ENCODE measurements around the gene FLNA.

Gene FLNA

DNA sequence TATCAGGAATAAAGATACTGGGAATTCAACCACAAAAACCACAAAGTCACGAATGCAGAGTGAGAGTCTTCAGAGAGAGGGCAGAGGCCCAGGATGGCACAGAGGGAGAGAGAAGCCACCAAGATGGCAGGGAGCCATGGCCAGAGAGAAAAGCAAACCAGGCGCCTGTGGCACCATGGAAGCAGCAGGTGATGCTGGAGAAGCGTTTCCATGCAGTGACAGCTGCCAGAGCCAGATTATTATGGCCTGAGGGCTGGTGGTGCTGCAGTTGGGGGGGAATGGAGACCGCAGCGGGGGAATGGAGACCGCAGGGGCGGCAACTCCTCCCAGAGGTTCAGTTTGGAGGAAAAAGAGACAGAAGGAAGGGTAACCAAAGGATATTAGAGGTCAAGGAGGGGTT, 42.7 kb upstream of the FLNA start:
- Histone ChIP-seq H3K9ac (ENCODE audit: low read length) (no peak overlapping the region), H3K27me3 (ENCODE audit: insufficient read depth, low read length, poor library complexity) (no peaks in the 10 kb centered on the region), H3K23ac (ENCODE audit: low read length) (no peak overlapping the region), H2BK5ac (ENCODE audit: low read length) (no peak overlapping the region), H3K79me1 (ENCODE audit: low read length) (no peaks in the 10 kb centered on the region), H3K36me3 (ENCODE audit: control insufficient read depth, insufficient read depth, low read length) (no peaks in the 10 kb centered on the region), H4K5ac (ENCODE audit: low read length) (no peak overlapping the region), H4K8ac (ENCODE audit: low read depth, low read length) (no peak overlapping the region), H3K4ac (ENCODE audit: low read depth, low read length) (no peak overlapping the region), H3K56ac (ENCODE audit: low read length) (no peak overlapping the region), H3K4me3 (ENCODE audit: low read length) (no peak overlapping the region), H2BK15ac (replicated peaks; ENCODE audit: low read depth) (no peak overlapping the region), H2BK120ac (ENCODE audit: low read depth, low read length) (no peak overlapping the region), H3K79me2 (ENCODE audit: control insufficient read depth, insufficient read depth, low read length) (no peaks in the 10 kb centered on the region), H2AK5ac (ENCODE audit: low read length) (no peak overlapping the region), H3K27ac (ENCODE audit: low read depth, low read length) (no peak overlapping the region), H3K4me1 (ENCODE audit: control insufficient read depth, low read depth, low read length) (no peaks in the 10 kb centered on the region), H3K4me2 (ENCODE audit: low read length) (no peak overlapping the region), H3K18ac (ENCODE audit: low read length) (no peak overlapping the region)
- DNase-seq, result no peak
- no CpG with 5 or more reads among the region's 7 CpGs for WGBS (ENCODE audit: extremely low coverage, insufficient coverage, low lambda C conversion rate)

DNA sequence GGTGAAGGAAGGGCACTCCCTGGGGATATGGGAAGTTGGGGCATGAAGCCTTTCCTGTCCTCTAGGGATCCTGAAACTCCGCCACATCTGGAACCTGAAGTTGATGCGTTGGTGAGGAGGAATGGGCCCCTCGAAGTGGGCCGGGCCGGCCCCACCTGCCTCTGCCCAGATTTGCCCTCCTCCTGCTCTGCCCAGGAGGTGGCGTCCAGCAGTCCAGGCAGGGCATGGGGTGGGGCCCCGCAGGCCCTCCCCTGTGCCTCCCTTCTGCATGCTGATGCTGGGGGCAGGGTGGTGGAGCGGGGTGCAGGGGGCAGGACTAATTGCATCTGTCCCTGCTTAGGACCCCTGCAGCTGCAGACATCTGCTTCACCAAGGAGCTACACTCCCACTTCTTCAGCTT, 38.7 kb upstream of the FLNA start:
- Histone ChIP-seq H4K8ac (ENCODE audit: low read depth, low read length) (no peak overlapping the region), H2AK5ac (ENCODE audit: low read length) (no peak overlapping the region), H4K5ac (ENCODE audit: low read length) (no peak overlapping the region), H3K23ac (ENCODE audit: low read length) (no peak overlapping the region), H3K4me1 (ENCODE audit: control insufficient read depth, low read depth, low read length) (no peaks in the 10 kb centered on the region), H2BK15ac (replicated peaks; ENCODE audit: low read depth) (no peak overlapping the region), H2BK5ac (ENCODE audit: low read length) (no peak overlapping the region), H2BK120ac (ENCODE audit: low read depth, low read length) (no peak overlapping the region), H3K27me3 (ENCODE audit: insufficient read depth, low read length, poor library complexity) (no peaks in the 10 kb centered on the region), H3K18ac (ENCODE audit: low read length) (no peak overlapping the region), H3K56ac (ENCODE audit: low read length) (no peak overlapping the region), H3K36me3 (ENCODE audit: control insufficient read depth, insufficient read depth, low read length) (no peaks in the 10 kb centered on the region), H3K4me2 (ENCODE audit: low read length) (no peak overlapping the region), H3K9ac (ENCODE audit: low read length) (no peak overlapping the region), H3K79me2 (ENCODE audit: control insufficient read depth, insufficient read depth, low read length) (no peaks in the 10 kb centered on the region), H3K79me1 (ENCODE audit: low read length) (no peaks in the 10 kb centered on the region), H3K4ac (ENCODE audit: low read depth, low read length) (no peak overlapping the region), H3K27ac (ENCODE audit: low read depth, low read length) (no peak overlapping the region), H3K4me3 (ENCODE audit: low read length) (no peak overlapping the region)
- DNase-seq, result no peak
- no CpG with 5 or more reads among the region's 8 CpGs for WGBS (ENCODE audit: extremely low coverage, insufficient coverage, low lambda C conversion rate)

DNA sequence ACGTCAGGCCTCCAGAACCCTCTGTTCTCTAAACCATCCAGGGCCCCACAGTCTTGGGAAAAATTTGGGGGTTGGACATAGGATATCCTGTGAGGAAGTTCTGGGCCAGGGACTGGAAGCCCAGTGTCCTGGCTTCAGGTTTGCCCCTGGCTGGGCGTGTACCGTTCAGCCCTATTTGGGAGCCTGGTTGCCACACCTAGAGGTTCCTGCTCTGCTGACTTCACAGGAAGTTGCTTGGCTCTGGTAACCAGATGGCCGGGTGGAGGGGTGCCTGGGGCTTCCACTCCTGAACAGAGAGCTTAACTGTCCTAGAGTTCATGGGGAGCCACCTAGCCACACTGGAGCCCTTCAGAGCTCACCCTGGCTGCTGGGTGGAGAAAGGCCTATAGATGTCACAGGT, 38.0 kb upstream of the FLNA start:
- peak overlapping the region; percentile 82 for H3K9ac ChIP-seq (ENCODE audit: low read length)
- H3K4ac ChIP-seq (ENCODE audit: low read depth, low read length), result no peak overlapping the region
- no peak overlapping the region for H3K27ac ChIP-seq (ENCODE audit: low read depth, low read length)
- no peak overlapping the region for H4K5ac ChIP-seq (ENCODE audit: low read length)
- no peaks in the 10 kb centered on the region for H3K79me2 ChIP-seq (ENCODE audit: control insufficient read depth, insufficient read depth, low read length)
- no peak overlapping the region for H4K8ac ChIP-seq (ENCODE audit: low read depth, low read length)
- no peak overlapping the region for H3K56ac ChIP-seq (ENCODE audit: low read length)
- no CpG with 5 or more reads among the region's 4 CpGs for WGBS (ENCODE audit: extremely low coverage, insufficient coverage, low lambda C conversion rate)
- H3K4me3 ChIP-seq (ENCODE audit: low read length), result no peak overlapping the region
- H3K23ac ChIP-seq (ENCODE audit: low read length), result no peak overlapping the region
- H2AK5ac ChIP-seq (ENCODE audit: low read length), result no peak overlapping the region
- no peaks in the 10 kb centered on the region for H3K79me1 ChIP-seq (ENCODE audit: low read length)
- H2BK15ac ChIP-seq (replicated peaks; ENCODE audit: low read depth), result no peak overlapping the region
- no peaks in the 10 kb centered on the region for H3K27me3 ChIP-seq (ENCODE audit: insufficient read depth, low read length, poor library complexity)
- H3K18ac ChIP-seq (ENCODE audit: low read length), result no peak overlapping the region
- DNase-seq, result no peak
- H2BK120ac ChIP-seq (ENCODE audit: low read depth, low read length), result no peak overlapping the region
- H3K36me3 ChIP-seq (ENCODE audit: control insufficient read depth, insufficient read depth, low read length), result no peaks in the 10 kb centered on the region
- no peak overlapping the region for H2BK5ac ChIP-seq (ENCODE audit: low read length)
- H3K4me1 ChIP-seq (ENCODE audit: control insufficient read depth, low read depth, low read length), result no peaks in the 10 kb centered on the region
- no peak overlapping the region for H3K4me2 ChIP-seq (ENCODE audit: low read length)

DNA sequence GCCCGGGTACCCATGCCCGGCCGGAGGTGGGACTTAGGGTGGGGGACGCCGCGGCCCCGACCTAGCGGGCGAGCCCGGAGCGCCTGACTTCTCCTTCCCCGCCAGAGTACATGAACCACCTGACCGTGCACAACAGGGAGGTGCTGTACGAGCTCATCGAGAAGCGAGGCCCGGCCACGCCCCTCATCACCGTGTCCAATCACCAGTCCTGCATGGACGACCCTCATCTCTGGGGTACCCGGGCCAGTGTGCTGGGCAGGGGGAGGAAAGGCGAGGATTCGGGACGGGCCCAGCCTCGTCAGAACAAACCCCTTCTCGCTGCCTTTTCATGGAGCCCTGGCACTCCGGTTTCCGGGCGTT, 37.5 kb upstream of the FLNA start:
- no CpG with 5 or more reads among the region's 29 CpGs for WGBS (ENCODE audit: extremely low coverage, insufficient coverage, low lambda C conversion rate)
- peak; percentile 67 for DNase-seq
- Histone ChIP-seq H4K5ac (ENCODE audit: low read length) (no peak overlapping the region), H3K9ac (ENCODE audit: low read length) (peak overlapping the region; percentile 82), H3K79me1 (ENCODE audit: low read length) (no peaks in the 10 kb centered on the region), H3K4me2 (ENCODE audit: low read length) (peak overlapping the region; percentile 20), H2BK120ac (ENCODE audit: low read depth, low read length) (no peak overlapping the region), H4K8ac (ENCODE audit: low read depth, low read length) (no peak overlapping the region), H3K23ac (ENCODE audit: low read length) (no peak overlapping the region), H3K4me1 (ENCODE audit: control insufficient read depth, low read depth, low read length) (no peaks in the 10 kb centered on the region), H3K27me3 (ENCODE audit: insufficient read depth, low read length, poor library complexity) (no peaks in the 10 kb centered on the region), H2BK5ac (ENCODE audit: low read length) (no peak overlapping the region), H3K18ac (ENCODE audit: low read length) (no peak overlapping the region), H3K4me3 (ENCODE audit: low read length) (peak overlapping the region; percentile 65), H3K27ac (ENCODE audit: low read depth, low read length) (peak overlapping the region; percentile 68), H3K4ac (ENCODE audit: low read depth, low read length) (peak overlapping the region; percentile 75), H2BK15ac (replicated peaks; ENCODE audit: low read depth) (no peak overlapping the region), H3K56ac (ENCODE audit: low read length) (peak overlapping the region; percentile 93), H2AK5ac (ENCODE audit: low read length) (no peak overlapping the region), H3K36me3 (ENCODE audit: control insufficient read depth, insufficient read depth, low read length) (no peaks in the 10 kb centered on the region), H3K79me2 (ENCODE audit: control insufficient read depth, insufficient read depth, low read length) (no peaks in the 10 kb centered on the region)

DNA sequence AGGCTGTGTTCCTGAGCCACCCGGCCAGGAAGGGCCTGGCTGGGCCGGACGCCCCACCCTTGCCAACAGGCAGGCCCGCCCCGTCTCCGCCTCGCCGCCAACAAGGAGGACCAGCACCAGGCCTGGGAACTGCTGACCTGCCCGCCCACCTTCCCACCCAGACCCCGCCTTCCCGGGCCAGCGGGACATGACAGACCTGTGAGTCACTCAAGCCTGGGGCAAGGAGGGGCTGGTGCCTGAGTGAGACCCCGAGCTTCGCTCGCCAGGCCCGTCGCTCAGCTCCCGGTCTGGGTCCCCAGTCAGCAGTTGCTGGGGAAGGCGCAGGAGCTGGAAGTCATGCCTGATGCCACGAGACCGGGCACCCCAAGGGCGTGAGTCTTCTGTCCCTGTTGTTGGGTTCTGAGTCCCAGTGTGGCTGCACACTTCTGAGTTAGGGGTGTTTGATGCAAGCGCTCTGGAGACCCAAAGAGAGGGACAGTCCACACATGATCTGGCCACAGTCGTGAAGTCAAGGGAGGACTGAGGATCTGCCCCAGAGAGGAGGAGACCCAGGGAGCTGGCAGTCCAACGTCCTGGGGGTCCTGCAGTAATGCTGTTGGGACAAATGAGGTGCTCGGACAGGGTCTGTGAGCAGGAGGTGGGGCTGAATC, 34.9 kb upstream of the FLNA start, which contains the start of gene DNASE1L1:
Gene DNASE1L1 (minus strand): TSS at position 33 of the 650 bp plus-strand sequence. CDS start 3,686 bp downstream, outside the sequence.
- Histone ChIP-seq H3K18ac (ENCODE audit: low read length) (no peak within 1 kb of the TSS), H3K36me3 (ENCODE audit: control insufficient read depth, insufficient read depth, low read length) (no peaks in the 10 kb centered on the region), H3K4me1 (ENCODE audit: control insufficient read depth, low read depth, low read length) (no peaks in the 10 kb centered on the region), H2AK5ac (ENCODE audit: low read length) (no peak within 1 kb of the TSS), H2BK15ac (replicated peaks; ENCODE audit: low read depth) (no peak within 1 kb of the TSS), H3K4me2 (ENCODE audit: low read length) (peak within 1 kb of the TSS; percentile 44), H3K79me1 (ENCODE audit: low read length) (no peaks in the 10 kb centered on the region), H3K27ac (ENCODE audit: low read depth, low read length) (peak within 1 kb of the TSS; percentile 78), H4K8ac (ENCODE audit: low read depth, low read length) (no peak within 1 kb of the TSS), H3K56ac (ENCODE audit: low read length) (peak within 1 kb of the TSS; percentile 83), H4K5ac (ENCODE audit: low read length) (no peak within 1 kb of the TSS), H3K4ac (ENCODE audit: low read depth, low read length) (no peak within 1 kb of the TSS), H3K23ac (ENCODE audit: low read length) (no peak within 1 kb of the TSS), H2BK5ac (ENCODE audit: low read length) (no peak within 1 kb of the TSS), H3K79me2 (ENCODE audit: control insufficient read depth, insufficient read depth, low read length) (no peaks in the 10 kb centered on the region), H3K4me3 (ENCODE audit: low read length) (no peak within 1 kb of the TSS), H2BK120ac (ENCODE audit: low read depth, low read length) (no peak within 1 kb of the TSS), H3K27me3 (ENCODE audit: insufficient read depth, low read length, poor library complexity) (no peaks in the 10 kb centered on the region), H3K9ac (ENCODE audit: low read length) (peak within 1 kb of the TSS; percentile 78)
- WGBS (ENCODE audit: extremely low coverage, insufficient coverage, low lambda C conversion rate), result no CpG with 5 or more reads among the region's 26 CpGs
- peak; percentile 96 for DNase-seq

DNA sequence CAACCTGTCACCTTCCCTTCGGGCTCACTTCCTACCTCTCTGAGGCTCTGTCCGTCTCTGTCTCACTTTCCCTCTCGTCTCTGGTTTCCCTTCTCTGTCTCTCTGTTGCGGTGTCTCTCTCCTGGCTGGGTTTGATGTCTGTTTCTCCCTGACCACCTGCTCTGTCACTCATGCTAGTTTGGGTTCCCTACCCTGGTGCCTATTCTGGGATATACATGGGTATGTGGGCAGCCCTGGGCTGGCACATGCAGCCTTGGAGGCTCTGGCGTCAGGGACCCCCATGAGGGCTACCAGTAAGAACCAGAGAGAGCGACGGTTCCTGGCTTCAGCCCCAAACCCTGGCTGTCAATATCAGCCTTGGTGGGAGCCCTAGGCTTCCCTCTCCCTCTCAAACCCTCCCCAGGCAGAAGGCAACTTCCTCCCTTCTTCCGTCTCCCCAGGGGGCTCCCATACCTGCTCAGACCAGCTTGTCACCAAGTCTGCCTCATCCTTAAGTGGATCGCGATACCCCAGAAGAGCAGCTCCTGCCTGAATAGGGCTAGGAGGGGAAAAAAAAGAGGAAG, 34.3 kb upstream of the FLNA start:
- Histone ChIP-seq H3K23ac (ENCODE audit: low read length) (no peak overlapping the region), H4K5ac (ENCODE audit: low read length) (no peak overlapping the region), H3K79me1 (ENCODE audit: low read length) (no peaks in the 10 kb centered on the region), H2BK120ac (ENCODE audit: low read depth, low read length) (no peak overlapping the region), H3K4me1 (ENCODE audit: control insufficient read depth, low read depth, low read length) (no peaks in the 10 kb centered on the region), H2BK15ac (replicated peaks; ENCODE audit: low read depth) (no peak overlapping the region), H3K79me2 (ENCODE audit: control insufficient read depth, insufficient read depth, low read length) (no peaks in the 10 kb centered on the region), H3K4me3 (ENCODE audit: low read length) (no peak overlapping the region), H3K9ac (ENCODE audit: low read length) (peak overlapping the region; percentile 78), H3K27me3 (ENCODE audit: insufficient read depth, low read length, poor library complexity) (no peaks in the 10 kb centered on the region), H3K4me2 (ENCODE audit: low read length) (peak overlapping the region; percentile 44), H3K4ac (ENCODE audit: low read depth, low read length) (no peak overlapping the region), H3K18ac (ENCODE audit: low read length) (no peak overlapping the region), H2AK5ac (ENCODE audit: low read length) (no peak overlapping the region), H3K56ac (ENCODE audit: low read length) (peak overlapping the region; percentile 83), H2BK5ac (ENCODE audit: low read length) (no peak overlapping the region), H3K36me3 (ENCODE audit: control insufficient read depth, insufficient read depth, low read length) (no peaks in the 10 kb centered on the region), H3K27ac (ENCODE audit: low read depth, low read length) (no peak overlapping the region), H4K8ac (ENCODE audit: low read depth, low read length) (no peak overlapping the region)
- no CpG with 5 or more reads among the region's 10 CpGs for WGBS (ENCODE audit: extremely low coverage, insufficient coverage, low lambda C conversion rate)
- no peak for DNase-seq

Measured in mesendoderm (in vitro differentiated cells).